Liver (tissue), 3 donors: ENCODE data around the gene WIZ.

ENCODE experiments used
- CTCF ChIP-seq: fragments of 150-350 bp; IDR thresholded peaks from 2 replicates; pipeline ENCODE4 v1.5.1; 2017; ENCODE audit warnings: improper control_type of control experiment, low read depth, low read length; ENCODE audit not compliant: missing input control
- EGR1 ChIP-seq, 2 donors: IDR thresholded peaks; 2 replicates each; pipeline ENCODE4 v1.6.1; 2016 to 2018; ENCODE audit warnings: antibody characterized with exemption in 2 of 2, low read depth in 2 of 2
- donor health status: healthy.
- donor health status: healthy.

DNA sequence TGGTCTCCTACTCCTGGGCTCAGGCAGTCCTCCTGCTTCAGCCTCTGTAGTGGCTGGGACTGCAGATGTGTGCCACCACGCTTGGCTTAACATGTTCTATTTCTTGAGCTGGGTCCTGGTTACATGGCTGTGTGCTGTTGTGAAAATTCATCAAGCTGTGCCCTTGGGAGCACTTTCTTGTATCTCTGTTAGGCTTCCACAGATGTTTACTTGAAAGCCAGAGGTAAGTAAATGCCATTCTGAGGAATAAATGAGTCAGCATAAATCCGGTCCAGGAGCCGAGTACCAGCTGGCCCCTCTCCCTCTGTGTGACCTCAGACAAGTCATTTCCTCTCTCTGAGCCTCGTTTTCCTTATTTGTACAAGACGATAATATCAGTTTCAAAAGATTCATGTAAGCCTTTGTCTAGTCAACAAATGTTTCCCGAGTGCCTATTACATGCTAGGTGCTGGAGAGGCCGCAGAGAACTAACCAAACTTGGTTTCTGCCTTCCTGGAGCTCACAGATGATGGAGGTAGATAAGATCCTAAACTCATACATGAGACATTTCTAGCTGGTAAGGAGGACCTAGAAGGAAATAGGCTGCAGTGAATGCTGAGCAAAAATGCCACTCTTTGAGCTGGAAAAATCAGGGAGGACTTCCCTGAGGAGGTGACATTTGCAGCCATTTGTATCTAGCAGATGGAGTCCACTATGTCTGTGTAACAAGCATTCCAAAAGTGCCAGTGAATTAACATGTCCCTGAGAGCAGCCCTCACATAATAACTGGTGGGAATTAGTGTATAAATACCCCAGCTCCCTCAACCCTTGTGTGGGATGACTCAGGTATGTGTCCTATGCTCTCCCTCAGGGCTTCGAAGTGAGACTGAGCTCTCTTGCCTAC lies 17.3 kb upstream of the WIZ start:
- no peak for TF ChIP-seq CTCF
- no peak for TF ChIP-seq EGR1 (IDR thresholded peaks at IDR 0.05; ENCODE audit: low read depth in 2 of 2)
